HepG2 (cell line): ENCODE measurements around the gene FOCAD. TPM values are rescaled to one million over a fixed set of nuclear protein-coding genes. Genes with fewer than 3 reads are reported as not detected.
A peak's percentile ranks its signal among the peaks of the same experiment; 100 is the strongest.

Experiments
- AGO2 ChIP-seq: fragments of 200-400 bp; formaldehyde crosslinking; optimal IDR thresholded peaks from 2 replicates; pipeline ENCODE3; 2017; ENCODE audit warnings: mild to moderate bottlenecking, low read depth, low read length, moderate library complexity
- ERF ChIP-seq: IDR thresholded peaks from 2 replicates; pipeline ENCODE4 v1.6.1; 2018; ENCODE audit warnings: missing biosample characterization, missing genetic modification reagents
- HOXA5 ChIP-seq: sonication (generic); formaldehyde crosslinking; IDR thresholded peaks from 2 replicates; pipeline ENCODE4 v1.4.0; 2020; ENCODE audit warnings: missing genetic modification reagents
- ISX ChIP-seq: sonication (generic); formaldehyde crosslinking; conservative IDR thresholded peaks from 2 replicates; pipeline ENCODE4 v1.5.0; 2020; ENCODE audit warnings: missing genetic modification reagents
- XRCC5 ChIP-seq: fragments of 200-400 bp; formaldehyde crosslinking; optimal IDR thresholded peaks from 2 replicates; pipeline ENCODE3; 2017; ENCODE audit warnings: mild to moderate bottlenecking, low read length
- ZFAT ChIP-seq: sonication (generic); formaldehyde crosslinking; conservative IDR thresholded peaks from 2 replicates; pipeline ENCODE4 v1.8.1; 2023; ENCODE audit warnings: missing genetic modification reagents, inconsistent platforms
- ZNF737 ChIP-seq: sonication (generic); formaldehyde crosslinking; IDR thresholded peaks from 2 replicates; pipeline ENCODE4 v1.5.0; 2020; ENCODE audit warnings: missing genetic modification reagents, mild to moderate bottlenecking, borderline replicate concordance
- ZSCAN12 ChIP-seq: sonication (generic); formaldehyde crosslinking; IDR thresholded peaks from 2 replicates; pipeline ENCODE4 v1.9.0; 2021; ENCODE audit warnings: mild to moderate bottlenecking, missing genetic modification reagents
- ZSCAN22 ChIP-seq: sonication (generic); formaldehyde crosslinking; IDR thresholded peaks from 2 replicates; pipeline ENCODE4 v1.4.0; 2020; ENCODE audit warnings: mild to moderate bottlenecking, missing genetic modification reagents
- polyA plus RNA-seq, 8 experiments: library from polyadenylated mRNA; depleted of rRNA in 3 of 8; stranded (reverse) in 7 of 8; unstranded in 1 of 8; fragments of >200 nt; fragmentation: Illumina TruSeq in 4 of 8; extraction: Trizol in 4 of 8; gene quantifications; 2 replicates each; pipeline versions ENCODE4 v1.2.1 to v1.2.3, GENCODE V29; 2011 to 2016; ENCODE audit warnings: low read depth in 4 of 8, missing spikeins in 1 of 8, mixed read lengths in 1 of 8; ENCODE audit not compliant: insufficient read depth in 1 of 8
- total RNA-seq, 5 experiments: library from RNA; depleted of rRNA; stranded (reverse); fragments of >200 nt; fragmentation: Illumina TruSeq; extraction: Trizol; gene quantifications; 2 replicates each; pipeline ENCODE4 v1.2.3, GENCODE V29; 2016; ENCODE audit warnings: low read depth in 1 of 5
- TF ChIP-seq, protein P1 (sequence below): sonication (generic); formaldehyde crosslinking; IDR thresholded peaks from 2 replicates; pipeline ENCODE4 v1.4.0; 2020; ENCODE audit warnings: missing genetic modification reagents
- TF ChIP-seq, protein P2 (sequence below), 2 experiments: sonication (generic) in 1 of 2; formaldehyde crosslinking in 1 of 2; IDR thresholded peaks; 2 replicates each; pipeline versions ENCODE4 v1.6.1 to v1.9.0; 2014 to 2022; ENCODE audit warnings: antibody characterized with exemption in 1 of 2, borderline replicate concordance in 1 of 2, inconsistent platforms in 1 of 2, low read depth in 1 of 2, missing genetic modification reagents in 1 of 2
- TF ChIP-seq, protein P3 (sequence below): sonication (generic); formaldehyde crosslinking; IDR thresholded peaks from 2 replicates; pipeline ENCODE4 v1.5.1; 2020; ENCODE audit warnings: missing genetic modification reagents, mild to moderate bottlenecking, borderline replicate concordance
- TF ChIP-seq, protein P4 (sequence below): sonication (generic); formaldehyde crosslinking; IDR thresholded peaks from 2 replicates; pipeline ENCODE4 v1.4.0; 2020; ENCODE audit warnings: missing genetic modification reagents, borderline replicate concordance

FOCAD gene
- total and polyA plus RNA-seq, 2 of the 13 experiments (the other 11 are each of a cell fraction or from before 2014, with no cell fraction given): 18.0 to 31.1 TPM

GRCh38 chr9:20835377-20836286 is 151.6 kb downstream of the FOCAD start (continued):
- TF ChIP-seq, protein P1, sequence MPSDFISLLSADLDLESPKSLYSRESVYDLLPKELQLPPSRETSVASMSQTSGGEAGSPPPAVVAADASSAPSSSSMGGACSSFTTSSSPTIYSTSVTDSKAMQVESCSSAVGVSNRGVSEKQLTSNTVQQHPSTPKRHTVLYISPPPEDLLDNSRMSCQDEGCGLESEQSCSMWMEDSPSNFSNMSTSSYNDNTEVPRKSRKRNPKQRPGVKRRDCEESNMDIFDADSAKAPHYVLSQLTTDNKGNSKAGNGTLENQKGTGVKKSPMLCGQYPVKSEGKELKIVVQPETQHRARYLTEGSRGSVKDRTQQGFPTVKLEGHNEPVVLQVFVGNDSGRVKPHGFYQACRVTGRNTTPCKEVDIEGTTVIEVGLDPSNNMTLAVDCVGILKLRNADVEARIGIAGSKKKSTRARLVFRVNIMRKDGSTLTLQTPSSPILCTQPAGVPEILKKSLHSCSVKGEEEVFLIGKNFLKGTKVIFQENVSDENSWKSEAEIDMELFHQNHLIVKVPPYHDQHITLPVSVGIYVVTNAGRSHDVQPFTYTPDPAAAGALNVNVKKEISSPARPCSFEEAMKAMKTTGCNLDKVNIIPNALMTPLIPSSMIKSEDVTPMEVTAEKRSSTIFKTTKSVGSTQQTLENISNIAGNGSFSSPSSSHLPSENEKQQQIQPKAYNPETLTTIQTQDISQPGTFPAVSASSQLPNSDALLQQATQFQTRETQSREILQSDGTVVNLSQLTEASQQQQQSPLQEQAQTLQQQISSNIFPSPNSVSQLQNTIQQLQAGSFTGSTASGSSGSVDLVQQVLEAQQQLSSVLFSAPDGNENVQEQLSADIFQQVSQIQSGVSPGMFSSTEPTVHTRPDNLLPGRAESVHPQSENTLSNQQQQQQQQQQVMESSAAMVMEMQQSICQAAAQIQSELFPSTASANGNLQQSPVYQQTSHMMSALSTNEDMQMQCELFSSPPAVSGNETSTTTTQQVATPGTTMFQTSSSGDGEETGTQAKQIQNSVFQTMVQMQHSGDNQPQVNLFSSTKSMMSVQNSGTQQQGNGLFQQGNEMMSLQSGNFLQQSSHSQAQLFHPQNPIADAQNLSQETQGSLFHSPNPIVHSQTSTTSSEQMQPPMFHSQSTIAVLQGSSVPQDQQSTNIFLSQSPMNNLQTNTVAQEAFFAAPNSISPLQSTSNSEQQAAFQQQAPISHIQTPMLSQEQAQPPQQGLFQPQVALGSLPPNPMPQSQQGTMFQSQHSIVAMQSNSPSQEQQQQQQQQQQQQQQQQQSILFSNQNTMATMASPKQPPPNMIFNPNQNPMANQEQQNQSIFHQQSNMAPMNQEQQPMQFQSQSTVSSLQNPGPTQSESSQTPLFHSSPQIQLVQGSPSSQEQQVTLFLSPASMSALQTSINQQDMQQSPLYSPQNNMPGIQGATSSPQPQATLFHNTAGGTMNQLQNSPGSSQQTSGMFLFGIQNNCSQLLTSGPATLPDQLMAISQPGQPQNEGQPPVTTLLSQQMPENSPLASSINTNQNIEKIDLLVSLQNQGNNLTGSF (CRISPR knock-in tag): no peak
- TF ChIP-seq, protein P2, sequence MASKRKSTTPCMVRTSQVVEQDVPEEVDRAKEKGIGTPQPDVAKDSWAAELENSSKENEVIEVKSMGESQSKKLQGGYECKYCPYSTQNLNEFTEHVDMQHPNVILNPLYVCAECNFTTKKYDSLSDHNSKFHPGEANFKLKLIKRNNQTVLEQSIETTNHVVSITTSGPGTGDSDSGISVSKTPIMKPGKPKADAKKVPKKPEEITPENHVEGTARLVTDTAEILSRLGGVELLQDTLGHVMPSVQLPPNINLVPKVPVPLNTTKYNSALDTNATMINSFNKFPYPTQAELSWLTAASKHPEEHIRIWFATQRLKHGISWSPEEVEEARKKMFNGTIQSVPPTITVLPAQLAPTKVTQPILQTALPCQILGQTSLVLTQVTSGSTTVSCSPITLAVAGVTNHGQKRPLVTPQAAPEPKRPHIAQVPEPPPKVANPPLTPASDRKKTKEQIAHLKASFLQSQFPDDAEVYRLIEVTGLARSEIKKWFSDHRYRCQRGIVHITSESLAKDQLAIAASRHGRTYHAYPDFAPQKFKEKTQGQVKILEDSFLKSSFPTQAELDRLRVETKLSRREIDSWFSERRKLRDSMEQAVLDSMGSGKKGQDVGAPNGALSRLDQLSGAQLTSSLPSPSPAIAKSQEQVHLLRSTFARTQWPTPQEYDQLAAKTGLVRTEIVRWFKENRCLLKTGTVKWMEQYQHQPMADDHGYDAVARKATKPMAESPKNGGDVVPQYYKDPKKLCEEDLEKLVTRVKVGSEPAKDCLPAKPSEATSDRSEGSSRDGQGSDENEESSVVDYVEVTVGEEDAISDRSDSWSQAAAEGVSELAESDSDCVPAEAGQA (IDR thresholded peaks at IDR 0.05; ENCODE audit: low read depth): no peak
- TF ChIP-seq, protein P2 (CRISPR knock-in tag; IDR thresholded peaks at IDR 0.05; ENCODE audit: borderline replicate concordance): no peak
- TF ChIP-seq ERF (CRISPR knock-in tag): peak; percentile 71; the same call in 1 of the 2 replicates
- TF ChIP-seq ZNF737 (CRISPR knock-in tag): no peak
- no peak for TF ChIP-seq ZFAT (CRISPR knock-in tag)
- TF ChIP-seq HOXA5 (CRISPR knock-in tag): no peak
- TF ChIP-seq ISX (CRISPR knock-in tag): no peak
- TF ChIP-seq XRCC5: no peak
- TF ChIP-seq AGO2: no peak
- TF ChIP-seq ZSCAN22 (CRISPR knock-in tag): no peak
- TF ChIP-seq, protein P3, sequence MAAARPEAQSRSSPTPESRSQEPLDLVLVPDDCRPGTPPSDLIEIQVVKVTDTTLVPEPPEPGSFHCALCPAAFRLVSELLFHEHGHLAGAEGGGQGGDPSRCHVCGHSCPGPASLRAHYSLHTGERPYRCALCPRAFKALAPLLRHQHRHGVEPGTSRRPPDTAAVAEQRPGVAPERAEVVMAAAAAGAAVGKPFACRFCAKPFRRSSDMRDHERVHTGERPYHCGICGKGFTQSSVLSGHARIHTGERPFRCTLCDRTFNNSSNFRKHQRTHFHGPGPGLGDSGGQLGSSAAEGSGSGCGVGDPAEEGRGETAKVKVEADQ (CRISPR knock-in tag): no peak
- TF ChIP-seq, protein P4, sequence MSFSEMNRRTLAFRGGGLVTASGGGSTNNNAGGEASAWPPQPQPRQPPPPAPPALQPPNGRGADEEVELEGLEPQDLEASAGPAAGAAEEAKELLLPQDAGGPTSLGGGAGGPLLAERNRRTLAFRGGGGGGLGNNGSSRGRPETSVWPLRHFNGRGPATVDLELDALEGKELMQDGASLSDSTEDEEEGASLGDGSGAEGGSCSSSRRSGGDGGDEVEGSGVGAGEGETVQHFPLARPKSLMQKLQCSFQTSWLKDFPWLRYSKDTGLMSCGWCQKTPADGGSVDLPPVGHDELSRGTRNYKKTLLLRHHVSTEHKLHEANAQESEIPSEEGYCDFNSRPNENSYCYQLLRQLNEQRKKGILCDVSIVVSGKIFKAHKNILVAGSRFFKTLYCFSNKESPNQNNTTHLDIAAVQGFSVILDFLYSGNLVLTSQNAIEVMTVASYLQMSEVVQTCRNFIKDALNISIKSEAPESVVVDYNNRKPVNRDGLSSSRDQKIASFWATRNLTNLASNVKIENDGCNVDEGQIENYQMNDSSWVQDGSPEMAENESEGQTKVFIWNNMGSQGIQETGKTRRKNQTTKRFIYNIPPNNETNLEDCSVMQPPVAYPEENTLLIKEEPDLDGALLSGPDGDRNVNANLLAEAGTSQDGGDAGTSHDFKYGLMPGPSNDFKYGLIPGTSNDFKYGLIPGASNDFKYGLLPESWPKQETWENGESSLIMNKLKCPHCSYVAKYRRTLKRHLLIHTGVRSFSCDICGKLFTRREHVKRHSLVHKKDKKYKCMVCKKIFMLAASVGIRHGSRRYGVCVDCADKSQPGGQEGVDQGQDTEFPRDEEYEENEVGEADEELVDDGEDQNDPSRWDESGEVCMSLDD (CRISPR knock-in tag): no peak
- TF ChIP-seq ZSCAN12 (CRISPR knock-in tag): no peak
